Tibial nerve (tissue), 3 donors: ENCODE data around the gene GNAT1.

ENCODE experiments used
- POLR2A ChIP-seq, 2 donors: fragments of 450-650 bp; IDR thresholded peaks; one replicate each; pipeline ENCODE4 v1.6.1; 2017; ENCODE audit warnings: antibody characterized with exemption in 2 of 2, mild to moderate bottlenecking in 2 of 2, moderate library complexity in 2 of 2
- TF ChIP-seq, protein P1 (sequence below), 5 experiments: fragments of 200-600 bp in 3 of 5; fragments of 450-650 bp in 2 of 5; sonication (generic) in 3 of 5; IDR thresholded peaks; one replicate each; pipeline ENCODE4 v1.5.1; 2016 to 2019; ENCODE audit warnings: antibody characterized with exemption in 5 of 5, mild to moderate bottlenecking in 3 of 5, moderate library complexity in 2 of 5

DNA sequence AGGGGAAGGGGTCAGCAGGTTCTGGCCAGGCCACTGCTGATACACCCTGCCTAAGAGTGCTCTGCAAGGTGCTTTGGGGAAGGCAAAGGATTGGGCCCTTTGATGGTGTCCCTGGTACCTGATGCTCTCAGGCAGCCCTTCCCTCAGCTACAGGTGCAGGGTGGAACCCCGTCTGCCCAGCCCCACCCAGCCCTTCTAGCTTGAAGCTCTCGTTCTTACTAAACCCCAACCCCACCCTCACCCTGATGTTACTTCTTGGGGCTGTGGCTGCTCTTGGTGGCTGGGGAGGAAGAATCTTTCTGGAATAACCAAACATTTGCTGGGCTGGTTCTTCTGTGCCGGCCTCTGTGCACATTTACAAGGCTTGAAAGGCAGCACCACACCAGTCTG lies 51.0 kb downstream of the GNAT1 start:
- TF ChIP-seq, protein P1, sequence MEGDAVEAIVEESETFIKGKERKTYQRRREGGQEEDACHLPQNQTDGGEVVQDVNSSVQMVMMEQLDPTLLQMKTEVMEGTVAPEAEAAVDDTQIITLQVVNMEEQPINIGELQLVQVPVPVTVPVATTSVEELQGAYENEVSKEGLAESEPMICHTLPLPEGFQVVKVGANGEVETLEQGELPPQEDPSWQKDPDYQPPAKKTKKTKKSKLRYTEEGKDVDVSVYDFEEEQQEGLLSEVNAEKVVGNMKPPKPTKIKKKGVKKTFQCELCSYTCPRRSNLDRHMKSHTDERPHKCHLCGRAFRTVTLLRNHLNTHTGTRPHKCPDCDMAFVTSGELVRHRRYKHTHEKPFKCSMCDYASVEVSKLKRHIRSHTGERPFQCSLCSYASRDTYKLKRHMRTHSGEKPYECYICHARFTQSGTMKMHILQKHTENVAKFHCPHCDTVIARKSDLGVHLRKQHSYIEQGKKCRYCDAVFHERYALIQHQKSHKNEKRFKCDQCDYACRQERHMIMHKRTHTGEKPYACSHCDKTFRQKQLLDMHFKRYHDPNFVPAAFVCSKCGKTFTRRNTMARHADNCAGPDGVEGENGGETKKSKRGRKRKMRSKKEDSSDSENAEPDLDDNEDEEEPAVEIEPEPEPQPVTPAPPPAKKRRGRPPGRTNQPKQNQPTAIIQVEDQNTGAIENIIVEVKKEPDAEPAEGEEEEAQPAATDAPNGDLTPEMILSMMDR (IDR thresholded peaks at IDR 0.05) = no peak
- no peak for TF ChIP-seq POLR2A (IDR thresholded peaks at IDR 0.05)
